H9 (cell line): ENCODE results near the gene SRGAP1. TPM values are rescaled to one million over a fixed set of nuclear protein-coding genes. Genes with fewer than 3 reads are reported as not detected.

Experiments used
- DNase-seq: peaks from one replicate; pipeline ENCODE4 v3.0.0-alpha.2; 2017
- H2AFZ ChIP-seq: one replicate; pipeline ENCODE4 v1.6.1; 2013; ENCODE audit warnings: mild to moderate bottlenecking, low read length, control low read depth, moderate library complexity
- H2AK5ac ChIP-seq: 2 replicates; pipeline ENCODE4 v1.6.1; 2013; ENCODE audit warnings: low read length, control low read depth, mixed read lengths; ENCODE audit not compliant: insufficient read length
- H2BK120ac ChIP-seq: one replicate; pipeline ENCODE4 v1.6.1; 2013; ENCODE audit warnings: low read depth, mild to moderate bottlenecking, low read length, control low read depth, inconsistent platforms; ENCODE audit not compliant: poor library complexity, severe bottlenecking
- H2BK12ac ChIP-seq: 2 replicates; pipeline ENCODE4 v1.6.1; 2013; ENCODE audit warnings: low read length, control low read depth, mixed read lengths, low read depth; ENCODE audit not compliant: insufficient read length
- H2BK15ac ChIP-seq: 2 replicates; pipeline ENCODE4 v1.6.1; 2013; ENCODE audit warnings: low read depth, low read length, control low read depth
- H2BK20ac ChIP-seq: one replicate; pipeline ENCODE4 v1.6.1; 2013; ENCODE audit warnings: low read depth, mild to moderate bottlenecking, low read length, control low read depth, inconsistent platforms; ENCODE audit not compliant: poor library complexity, severe bottlenecking
- H2BK5ac ChIP-seq: 2 replicates; pipeline ENCODE4 v1.6.1; 2013; ENCODE audit warnings: low read length, control low read depth, mixed read lengths; ENCODE audit not compliant: insufficient read length
- H3K14ac ChIP-seq: 2 replicates; pipeline ENCODE4 v1.6.1; 2013; ENCODE audit warnings: low read length, control low read depth; ENCODE audit not compliant: insufficient read depth
- H3K18ac ChIP-seq: 2 replicates; pipeline ENCODE4 v1.6.1; 2013; ENCODE audit warnings: low read depth, mild to moderate bottlenecking, mixed read lengths, low read length, control low read depth; ENCODE audit not compliant: insufficient read length
- H3K23ac ChIP-seq: 2 replicates; pipeline ENCODE4 v1.6.1; 2013; ENCODE audit warnings: low read length, control low read depth, mixed read lengths, low read depth; ENCODE audit not compliant: insufficient read length
- H3K23me2 ChIP-seq: 2 replicates; pipeline ENCODE4 v1.6.1; 2013; ENCODE audit warnings: low read depth, mild to moderate bottlenecking, mixed read lengths, low read length, control low read depth; ENCODE audit not compliant: insufficient read length, poor library complexity, severe bottlenecking
- H3K27ac ChIP-seq: 2 replicates; pipeline ENCODE4 v1.5.1; 2013; ENCODE audit warnings: low read length, control low read depth, mixed read lengths, low read depth; ENCODE audit not compliant: insufficient read length
- H3K27me3 ChIP-seq: 2 replicates; pipeline ENCODE4 v1.6.1; 2013; ENCODE audit warnings: low read length, control low read depth, inconsistent platforms; ENCODE audit not compliant: insufficient read depth
- H3K4ac ChIP-seq: 2 replicates; pipeline ENCODE4 v1.6.1; 2013; ENCODE audit warnings: low read depth, mild to moderate bottlenecking, control low read depth, inconsistent platforms, low read length, moderate library complexity
- H3K4me1 ChIP-seq: 2 replicates; pipeline ENCODE4 v1.6.1; 2013; ENCODE audit warnings: low read length, control low read depth, inconsistent platforms; ENCODE audit not compliant: insufficient read depth
- H3K4me2 ChIP-seq: 2 replicates; pipeline ENCODE4 v1.6.1; 2013; ENCODE audit warnings: low read length, control low read depth, mixed read lengths; ENCODE audit not compliant: insufficient read length, insufficient read depth
- H3K56ac ChIP-seq: 2 replicates; pipeline ENCODE4 v1.6.1; 2013; ENCODE audit warnings: low read depth, mild to moderate bottlenecking, mixed read lengths, low read length, control low read depth; ENCODE audit not compliant: insufficient read length
- H3K79me1 ChIP-seq: 2 replicates; pipeline ENCODE4 v1.6.1; 2013; ENCODE audit warnings: low read depth, mild to moderate bottlenecking, moderate library complexity, low read length, control low read depth, inconsistent platforms; ENCODE audit not compliant: insufficient read depth, poor library complexity, severe bottlenecking
- H3K79me2 ChIP-seq: 2 replicates; pipeline ENCODE4 v1.6.1; 2013; ENCODE audit warnings: low read length, control low read depth, inconsistent platforms; ENCODE audit not compliant: insufficient read depth
- H3K9ac ChIP-seq: 2 replicates; pipeline ENCODE4 v1.6.1; 2013; ENCODE audit warnings: low read length, control low read depth, mixed read lengths; ENCODE audit not compliant: insufficient read length; ENCODE audit errors: extremely low read depth
- H3K9me3 ChIP-seq: one replicate; pipeline ENCODE4 v1.6.1; 2013; ENCODE audit warnings: low read depth, low read length, inconsistent platforms; ENCODE audit not compliant: control insufficient read depth
- H3T11ph ChIP-seq: one replicate; pipeline ENCODE4 v1.6.1; 2013; ENCODE audit warnings: mild to moderate bottlenecking, low read length, control low read depth, inconsistent platforms
- H4K20me1 ChIP-seq: one replicate; pipeline ENCODE4 v1.6.1; 2013; ENCODE audit not compliant: control insufficient read depth, insufficient read length, insufficient read depth
- H4K5ac ChIP-seq: 2 replicates; pipeline ENCODE4 v1.6.1; 2013; ENCODE audit warnings: low read depth, mild to moderate bottlenecking, mixed read lengths, low read length, control low read depth; ENCODE audit not compliant: insufficient read length
- H4K8ac ChIP-seq: replicated peaks from 2 replicates; pipeline ENCODE4 v1.6.1; 2013; ENCODE audit warnings: low read length, control low read depth, mixed read lengths, low read depth; ENCODE audit not compliant: insufficient read length
- H4K91ac ChIP-seq: 2 replicates; pipeline ENCODE4 v1.6.1; 2013; ENCODE audit warnings: low read depth, mild to moderate bottlenecking, moderate library complexity, mixed read lengths, low read length, control low read depth; ENCODE audit not compliant: insufficient read length
- H3K27ac Mint-ChIP-seq, 3 experiments: 2 replicates in 2 of 3; 3 replicates in 1 of 3; pipeline ENCODE4 v1.8.0; 2020 to 2021; ENCODE audit warnings: mixed read lengths in 3 of 3, mild to moderate bottlenecking in 1 of 3, moderate library complexity in 1 of 3
- H3K27me3 Mint-ChIP-seq: 2 replicates; pipeline ENCODE4 v1.8.0; 2021; ENCODE audit warnings: low read depth, mild to moderate bottlenecking, moderate library complexity, mixed read lengths
- H3K36me3 Mint-ChIP-seq, 3 experiments: 2 replicates in 2 of 3; 3 replicates in 1 of 3; pipeline ENCODE4 v1.8.0; 2020 to 2021; ENCODE audit warnings: low read depth in 3 of 3, mixed read lengths in 3 of 3; ENCODE audit not compliant: insufficient read depth in 1 of 3
- H3K4me1 Mint-ChIP-seq, 2 experiments: 2 replicates each; pipeline ENCODE4 v1.8.0; 2020; ENCODE audit warnings: mixed read lengths in 2 of 2
- H3K4me3 Mint-ChIP-seq, 2 experiments: 2 replicates in 1 of 2; 3 replicates in 1 of 2; pipeline ENCODE4 v1.8.0; 2020 to 2021; ENCODE audit warnings: mild to moderate bottlenecking in 2 of 2, mixed read lengths in 2 of 2, moderate library complexity in 1 of 2
- H3K9me3 Mint-ChIP-seq, 2 experiments: 2 replicates in 1 of 2; 3 replicates in 1 of 2; pipeline ENCODE4 v1.8.0; 2020; ENCODE audit warnings: mild to moderate bottlenecking in 2 of 2, mixed read lengths in 2 of 2, moderate library complexity in 1 of 2
- WGBS: extraction: QIAGEN DNeasy Blood & Tissue Kit; methylation state at CpG from one replicate; pipeline ENCODE4 v1.1.7; 2013; ENCODE audit warnings: missing lambda C conversion rate, low lambda C conversion rate, mixed read lengths; ENCODE audit not compliant: insufficient read length; ENCODE audit errors: extremely low coverage; 5-methylcytosine and 5-hydroxymethylcytosine counted together
- total RNA-seq: library from RNA; stranded (reverse); gene quantifications from 2 replicates; pipeline ENCODE4 v1.2.1, GENCODE V29; 2021
- TF ChIP-seq, protein P1 (sequence below): fragments of 200-600 bp; sonication (generic); conservative IDR thresholded peaks from 3 replicates; pipeline ENCODE4 v1.8.0; 2021; ENCODE audit warnings: antibody characterized with exemption, mild to moderate bottlenecking

The SRGAP1 gene
- total RNA-seq, 1 experiment from 2014 or later = 4.8 TPM

DNA sequence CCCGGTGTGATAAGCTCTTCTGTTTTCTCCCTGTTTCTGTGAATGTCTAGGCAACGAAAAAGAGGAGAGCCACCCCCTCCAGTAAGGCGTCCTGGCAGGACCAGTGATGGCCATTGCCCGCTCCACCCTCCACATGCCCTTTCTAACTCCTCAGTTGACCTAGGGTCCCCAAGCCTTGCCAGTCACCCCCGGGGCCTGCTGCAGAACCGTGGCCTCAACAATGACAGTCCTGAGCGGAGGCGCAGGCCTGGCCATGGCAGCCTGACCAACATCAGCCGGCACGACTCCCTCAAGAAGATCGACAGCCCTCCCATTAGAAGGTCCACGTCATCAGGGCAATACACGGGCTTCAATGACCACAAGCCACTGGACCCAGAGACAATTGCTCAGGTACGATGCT lies 283.3 kb downstream of the SRGAP1 start:
- Histone ChIP-seq H4K20me1 (no peaks in the 10 kb centered on the region), H3K18ac (no peak overlapping the region), H3K4me1 (no peaks in the 10 kb centered on the region), H2BK120ac (no peak overlapping the region), H3K56ac (no peak overlapping the region), H3K9me3 (no peaks in the 10 kb centered on the region), H3K79me1 (no peaks in the 10 kb centered on the region), H3K23ac (no peak overlapping the region), H2AFZ (no peak overlapping the region), H3K9ac (no peak overlapping the region), H3K4me2 (no peak overlapping the region), H3K23me2 (no peaks in the 10 kb centered on the region), H2BK5ac (no peak overlapping the region), H3K27ac (no peak overlapping the region), H2BK15ac (no peak overlapping the region), H2BK12ac (no peak overlapping the region), H4K8ac (no peak overlapping the region), H3K14ac (no peak overlapping the region; the same call in 1 of the 2 replicates), H2AK5ac (no peak overlapping the region), H3K79me2 (no peaks in the 10 kb centered on the region), H4K91ac (no peak overlapping the region), H2BK20ac (no peak overlapping the region), H3T11ph (no peak overlapping the region), H3K4ac (no peak overlapping the region), H4K5ac (no peak overlapping the region), H3K27me3 (no peaks in the 10 kb centered on the region)
- Mint-ChIP-seq H3K27ac (peak overlapping the region in 2 of 3 experiments; percentile 2 to 46; a peak in 1 of 7 replicates), H3K4me3 (no peak overlapping the region), H3K36me3 (peaks cover 8 to 17% (median 13%) of the 10 kb centered on the region in 3 experiments; a peak in 6 of 7 replicates), H3K4me1 (no peaks in the 10 kb centered on the region), H3K27me3 (no peaks in the 10 kb centered on the region), H3K9me3 (no peaks in the 10 kb centered on the region; a peak in 1 of 5 replicates)
- WGBS = no CpG with 5 or more reads among the region's 14 CpGs
- TF ChIP-seq, protein P1, sequence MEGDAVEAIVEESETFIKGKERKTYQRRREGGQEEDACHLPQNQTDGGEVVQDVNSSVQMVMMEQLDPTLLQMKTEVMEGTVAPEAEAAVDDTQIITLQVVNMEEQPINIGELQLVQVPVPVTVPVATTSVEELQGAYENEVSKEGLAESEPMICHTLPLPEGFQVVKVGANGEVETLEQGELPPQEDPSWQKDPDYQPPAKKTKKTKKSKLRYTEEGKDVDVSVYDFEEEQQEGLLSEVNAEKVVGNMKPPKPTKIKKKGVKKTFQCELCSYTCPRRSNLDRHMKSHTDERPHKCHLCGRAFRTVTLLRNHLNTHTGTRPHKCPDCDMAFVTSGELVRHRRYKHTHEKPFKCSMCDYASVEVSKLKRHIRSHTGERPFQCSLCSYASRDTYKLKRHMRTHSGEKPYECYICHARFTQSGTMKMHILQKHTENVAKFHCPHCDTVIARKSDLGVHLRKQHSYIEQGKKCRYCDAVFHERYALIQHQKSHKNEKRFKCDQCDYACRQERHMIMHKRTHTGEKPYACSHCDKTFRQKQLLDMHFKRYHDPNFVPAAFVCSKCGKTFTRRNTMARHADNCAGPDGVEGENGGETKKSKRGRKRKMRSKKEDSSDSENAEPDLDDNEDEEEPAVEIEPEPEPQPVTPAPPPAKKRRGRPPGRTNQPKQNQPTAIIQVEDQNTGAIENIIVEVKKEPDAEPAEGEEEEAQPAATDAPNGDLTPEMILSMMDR = no peak
- no peak for DNase-seq
